NCI-H82 treated with DMSO at 0.1 percent for 48 hours (cell line): ENCODE results near the gene IL22RA1.

ENCODE experiments used
- DNase-seq: peaks from one replicate; lab custom pipeline; 2025; ENCODE audit not compliant: unreplicated experiment; lab: John Stamatoyannopoulos, UW

IL22RA1 gene

DNA sequence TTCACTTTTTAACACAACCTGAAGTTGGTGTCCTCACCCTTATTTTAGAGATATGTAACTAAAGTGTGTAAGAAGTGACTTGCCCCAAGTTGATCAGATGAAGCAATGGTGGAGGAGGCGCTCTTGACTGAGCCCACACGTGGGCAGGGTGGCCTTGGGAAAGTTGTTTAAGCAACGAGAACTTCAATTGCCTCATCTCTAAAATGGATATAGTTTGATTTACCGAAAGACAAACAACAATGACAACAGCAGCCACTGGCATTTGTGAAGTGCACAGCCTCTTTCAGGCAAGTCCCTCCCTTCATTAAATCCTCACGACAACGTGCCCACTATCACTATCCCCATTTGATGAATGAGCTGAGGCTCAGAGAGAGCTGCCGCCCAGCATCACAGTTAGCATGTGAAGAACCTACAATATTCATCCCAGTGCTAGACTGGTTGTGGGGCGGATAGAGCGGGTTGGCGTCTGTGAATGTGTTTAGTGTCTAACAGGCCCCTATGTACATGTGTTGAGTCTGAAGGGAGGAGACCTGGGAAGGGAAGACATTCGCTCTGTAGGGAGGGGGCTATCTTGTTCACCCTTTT lies 3.0 kb downstream of the IL22RA1 start:
- no peak for DNase-seq

DNA sequence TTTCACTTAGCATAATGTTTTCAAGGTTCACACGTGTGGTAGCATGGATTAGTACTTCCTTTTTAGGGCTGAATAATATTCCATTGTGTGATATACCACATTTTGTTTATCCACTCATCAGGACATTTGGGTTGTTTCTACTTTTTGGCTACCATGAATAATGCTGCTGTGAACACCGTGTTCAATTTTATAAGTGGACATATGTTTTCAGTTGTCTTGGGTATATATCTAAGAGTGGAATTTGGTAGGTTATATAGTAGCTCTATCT lies 3.8 kb downstream of the IL22RA1 start:
- DNase-seq, result no peak

DNA sequence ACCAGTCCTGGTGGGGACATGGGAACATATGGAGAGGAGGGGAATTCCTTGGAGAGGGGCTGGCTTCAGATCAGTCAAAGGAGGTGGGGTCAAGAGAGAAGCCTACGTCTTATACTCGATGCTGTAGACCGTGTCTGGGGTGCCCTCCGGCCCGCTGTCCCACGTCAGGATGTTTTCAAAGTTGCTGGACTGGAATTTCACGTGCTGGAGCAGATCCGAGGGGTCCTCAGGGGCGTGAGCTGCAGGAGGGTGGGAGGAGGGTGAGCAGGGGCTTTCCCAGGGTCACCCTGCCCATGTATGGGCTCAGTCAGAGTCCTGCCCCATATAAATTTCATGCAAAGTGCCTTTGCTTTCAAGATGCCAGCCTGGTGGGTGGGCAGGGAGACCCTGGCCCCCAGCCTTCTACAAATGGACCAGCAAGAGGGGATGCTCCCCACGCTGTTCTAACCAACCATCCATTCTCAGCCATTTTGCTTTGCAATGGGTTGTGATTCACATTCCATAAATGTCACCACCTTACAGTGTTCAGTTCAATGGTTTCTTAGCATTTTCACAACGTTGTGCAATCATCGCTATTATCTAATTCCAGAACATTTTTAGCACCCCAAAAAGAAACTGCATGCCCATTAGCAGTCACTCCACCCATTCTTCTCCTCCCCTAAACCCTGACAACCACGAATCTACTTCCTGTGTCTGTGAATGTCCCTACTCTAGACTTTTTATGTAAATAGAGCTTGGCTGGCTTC lies 4.3 kb downstream of the IL22RA1 start:
- no peak for DNase-seq

DNA sequence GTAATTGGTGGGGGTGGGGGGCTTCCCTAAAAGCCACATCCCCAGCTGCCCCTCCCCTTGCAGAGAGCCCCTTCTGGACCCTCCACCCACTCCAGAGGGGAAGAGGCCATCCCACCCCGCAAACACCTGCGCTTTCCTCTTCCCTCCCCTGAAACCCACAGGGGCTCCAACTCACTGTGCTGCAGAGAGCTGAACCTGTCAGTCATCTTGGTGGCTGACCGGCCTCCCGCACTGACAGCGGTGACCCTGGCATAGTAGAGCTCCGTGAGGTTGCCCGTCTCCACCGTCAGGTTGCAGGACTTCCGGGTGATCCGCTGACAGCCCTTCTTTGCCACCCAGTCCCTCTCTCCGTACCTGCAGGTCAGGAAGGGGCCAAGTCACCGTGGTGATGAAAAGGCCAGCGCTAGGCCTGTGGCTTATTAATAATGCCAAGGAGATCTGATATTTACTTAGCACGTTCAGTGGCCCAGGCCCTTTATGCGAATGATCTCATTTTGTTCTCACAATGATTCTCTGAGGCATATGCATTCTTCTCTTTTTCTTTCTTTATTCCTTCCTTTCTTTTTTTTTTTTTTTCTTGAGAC lies 5.9 kb downstream of the IL22RA1 start:
- DNase-seq, result no peak

DNA sequence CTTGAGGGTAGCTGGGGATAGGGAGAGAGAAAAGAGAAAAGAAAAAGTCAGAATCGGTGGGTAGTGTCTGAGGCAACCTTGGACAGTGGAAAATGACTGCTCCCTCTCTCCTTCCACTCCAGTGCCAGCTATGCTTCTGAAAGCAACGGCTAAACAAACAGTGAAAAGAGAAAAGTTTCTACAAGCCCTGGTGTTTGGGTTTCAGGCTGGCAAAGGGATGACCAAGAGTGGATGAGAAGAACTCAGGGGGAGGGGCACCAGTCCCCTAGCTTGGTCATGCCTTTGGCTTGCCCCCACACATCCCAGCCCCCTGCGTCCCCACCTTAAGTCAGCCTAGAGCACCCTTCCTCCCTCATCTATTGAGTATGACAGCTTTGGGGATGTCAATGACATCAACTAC lies 8.6 kb downstream of the IL22RA1 start:
- no peak for DNase-seq

DNA sequence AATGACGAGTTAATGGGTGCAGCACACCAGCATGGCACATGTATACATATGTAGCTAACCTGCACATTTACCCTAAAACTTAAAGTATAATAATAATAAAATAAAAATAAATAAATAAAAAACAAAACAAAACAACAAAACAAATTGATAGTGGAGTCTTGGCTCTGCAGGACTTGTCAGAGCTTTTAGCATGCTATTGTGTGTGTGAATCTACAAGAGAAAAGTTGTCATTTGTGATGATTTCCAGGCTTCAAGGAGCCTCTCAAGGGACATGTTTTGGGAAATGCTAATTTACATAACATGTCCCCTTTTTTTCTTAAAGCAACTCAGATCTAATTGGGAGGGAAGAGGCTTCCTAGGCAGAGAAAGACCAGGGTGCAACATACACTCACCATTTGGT lies 9.1 kb downstream of the IL22RA1 start:
- DNase-seq, result no peak

DNA sequence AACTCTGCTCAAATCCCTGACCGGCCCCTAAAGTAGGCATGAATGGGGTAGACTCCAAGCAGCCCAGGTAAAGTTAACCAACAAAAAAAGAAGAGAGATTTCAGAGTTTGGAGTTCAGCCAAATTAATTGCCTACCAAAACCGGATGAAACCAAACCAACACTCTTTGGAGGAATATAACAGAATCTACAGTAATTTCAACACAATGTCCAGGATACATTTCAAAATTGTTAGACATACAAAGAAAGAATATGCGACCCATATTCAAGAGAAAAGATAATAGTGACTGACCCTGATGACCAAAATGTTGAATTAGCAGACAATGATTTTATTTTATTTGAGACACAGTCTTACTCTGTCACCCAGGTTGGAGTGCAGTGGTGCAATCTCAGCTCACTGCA lies 12.6 kb downstream of the IL22RA1 start:
- DNase-seq, result no peak

DNA sequence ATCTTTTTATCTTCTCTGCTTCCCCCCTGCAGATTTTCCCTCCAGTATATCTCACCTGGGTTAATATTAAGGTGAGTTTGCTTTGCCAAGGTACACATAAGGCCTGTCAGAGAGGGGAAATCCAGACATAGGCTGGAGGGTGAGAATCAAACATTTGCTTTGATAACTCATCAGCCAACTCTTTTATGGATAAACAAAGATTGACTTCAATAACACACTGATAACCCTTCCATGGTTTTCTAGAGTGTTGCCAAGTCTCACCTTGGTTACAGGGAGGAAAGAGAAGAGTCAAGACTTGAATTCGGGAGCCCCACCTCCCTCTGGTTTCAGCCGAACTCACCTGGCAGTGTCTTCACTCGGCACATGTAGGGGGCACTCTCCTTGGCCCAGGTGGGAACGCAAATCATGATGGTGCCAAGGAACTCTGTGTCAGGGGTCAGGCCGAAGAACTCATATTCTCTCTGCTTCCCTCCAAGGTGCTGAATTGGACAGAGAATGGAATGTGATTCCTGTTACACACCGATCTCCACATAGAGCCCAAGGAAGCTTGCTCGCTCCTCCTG lies 15.1 kb downstream of the IL22RA1 start:
- DNase-seq, result no peak

DNA sequence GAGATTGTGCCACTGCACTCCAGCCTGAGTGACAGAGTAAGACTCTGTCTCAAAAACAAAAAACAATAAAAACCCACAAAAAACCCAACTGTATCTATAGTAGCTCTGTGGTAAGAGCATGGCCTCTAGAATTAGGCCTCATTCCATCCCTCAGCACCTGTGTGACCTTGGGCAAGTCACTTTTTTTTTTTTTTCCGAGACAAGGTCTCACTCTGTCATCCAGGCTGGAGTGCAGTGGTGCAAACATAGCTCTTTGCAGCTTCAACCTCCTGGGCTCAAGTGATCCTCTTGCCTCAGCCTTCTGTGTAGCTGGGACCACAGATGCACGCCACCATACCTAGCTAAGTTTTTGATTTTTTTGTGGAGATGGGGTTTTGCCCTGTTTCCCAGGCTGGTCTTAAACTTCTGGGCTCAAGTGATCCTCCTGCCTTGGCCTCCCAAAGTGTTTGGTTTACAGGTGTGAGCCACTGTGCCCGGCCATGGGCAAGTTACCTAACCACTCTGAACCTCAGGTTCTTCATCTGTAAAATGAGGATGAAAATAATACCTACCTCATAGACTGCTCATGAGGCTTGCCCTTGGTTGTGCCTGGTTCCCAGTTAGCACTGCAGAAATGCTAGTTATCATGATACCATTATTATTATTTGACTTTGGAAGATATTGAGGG lies 15.7 kb downstream of the IL22RA1 start:
- no peak for DNase-seq

DNA sequence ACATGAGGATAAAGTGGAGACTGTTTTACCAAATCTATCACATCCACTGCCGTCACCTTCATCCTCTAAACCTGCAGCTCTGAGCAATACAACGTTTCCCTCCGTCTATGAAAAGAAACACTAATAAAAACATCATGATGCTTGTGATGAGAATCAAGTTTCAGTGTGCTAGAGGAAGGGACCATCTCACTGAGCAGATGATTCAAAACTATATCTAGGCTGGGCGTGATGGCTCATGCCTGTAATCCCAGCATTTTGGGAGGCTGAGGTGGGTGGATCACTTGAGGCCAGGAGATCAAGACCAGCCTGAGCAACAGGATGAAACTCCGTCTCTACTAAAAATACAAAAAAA lies 16.3 kb downstream of the IL22RA1 start:
- DNase-seq, result no peak

DNA sequence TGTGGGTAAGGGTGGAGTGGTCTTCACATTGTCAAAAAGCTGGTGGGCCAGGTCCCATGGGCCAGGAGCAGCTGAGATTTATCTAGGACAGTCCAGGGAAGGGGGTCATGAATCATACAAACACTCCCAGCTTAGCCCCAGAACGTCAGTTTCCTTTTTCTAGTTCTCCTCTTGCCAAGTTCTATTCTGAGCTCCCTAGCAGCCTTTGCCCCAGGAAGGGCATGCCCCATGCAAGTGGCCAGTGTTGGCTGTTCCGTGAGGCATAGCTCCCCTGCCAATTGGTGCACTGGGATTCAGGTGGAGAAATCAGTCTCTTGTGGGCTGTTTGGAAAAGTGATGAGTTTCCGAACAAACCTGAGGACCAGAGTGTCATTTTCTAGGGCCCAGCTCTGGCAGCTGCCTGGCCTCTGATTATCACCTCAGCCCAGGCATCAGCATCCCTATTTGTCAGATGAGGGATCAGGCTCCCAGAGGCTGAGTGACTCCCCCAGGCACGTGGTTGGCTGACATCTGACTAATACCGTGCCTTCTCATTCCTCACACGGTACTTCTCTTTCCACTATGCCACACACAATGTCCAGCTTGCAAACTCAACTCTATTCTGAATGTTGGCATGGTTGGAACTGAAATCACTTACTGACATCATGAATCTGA lies 16.8 kb downstream of the IL22RA1 start:
- DNase-seq, result no peak

DNA sequence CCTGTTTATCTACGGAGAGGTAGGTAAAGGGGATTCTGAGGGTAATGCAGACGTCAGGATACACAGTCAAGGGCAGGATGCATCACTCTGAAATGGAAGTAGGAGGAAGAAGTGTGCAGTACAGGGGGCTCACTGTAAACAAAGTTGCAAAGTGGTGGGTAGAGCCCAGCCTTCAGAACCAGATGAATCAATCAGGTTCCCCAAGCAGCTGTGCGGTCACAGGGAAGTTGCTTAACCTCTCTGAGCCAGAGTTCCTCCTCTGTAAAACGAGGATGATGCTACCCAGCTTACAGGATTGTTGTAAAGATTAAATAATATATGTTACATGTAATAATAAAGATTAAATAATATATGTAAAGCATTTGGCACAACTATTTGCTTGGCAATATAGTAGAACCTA lies 17.5 kb downstream of the IL22RA1 start:
- no peak for DNase-seq

DNA sequence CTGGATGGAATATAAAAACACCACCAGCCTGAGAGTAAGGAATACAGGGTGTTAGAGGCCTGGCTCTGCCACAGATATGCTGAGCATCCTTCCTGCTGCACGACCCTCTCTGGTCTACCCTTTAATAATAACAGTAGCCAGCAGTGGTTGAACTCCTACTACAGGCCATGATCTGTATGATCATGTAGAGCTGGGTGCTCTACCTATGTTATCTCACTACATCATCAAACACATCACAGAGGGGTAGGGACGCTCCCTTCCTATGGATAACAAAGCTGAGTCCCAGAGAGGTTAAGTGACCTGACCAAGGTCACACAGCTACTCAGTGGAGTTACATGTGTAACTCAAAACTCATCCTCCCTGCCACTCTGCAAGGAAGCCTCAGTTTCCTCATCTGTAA lies 18.0 kb downstream of the IL22RA1 start:
- DNase-seq, result no peak

DNA sequence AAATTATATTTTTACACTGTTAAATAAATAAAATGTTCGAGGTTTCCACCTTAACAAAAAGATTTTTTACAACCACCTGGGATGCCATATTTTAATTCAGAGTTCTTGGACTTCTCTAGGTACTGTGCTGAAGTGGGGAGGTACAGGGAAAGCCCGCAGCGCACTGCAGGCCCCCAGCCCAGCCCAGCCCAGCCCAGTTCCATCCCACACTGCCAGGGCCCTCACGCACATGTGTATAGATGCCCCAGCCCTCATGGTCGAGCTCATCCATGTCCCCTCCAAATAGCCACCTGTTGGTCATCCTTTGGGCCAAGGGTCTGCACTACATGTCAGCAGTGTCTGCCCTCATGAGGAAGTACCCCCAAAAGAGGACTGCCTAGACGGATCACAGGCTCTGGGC lies 19.3 kb downstream of the IL22RA1 start:
- no peak for DNase-seq

DNA sequence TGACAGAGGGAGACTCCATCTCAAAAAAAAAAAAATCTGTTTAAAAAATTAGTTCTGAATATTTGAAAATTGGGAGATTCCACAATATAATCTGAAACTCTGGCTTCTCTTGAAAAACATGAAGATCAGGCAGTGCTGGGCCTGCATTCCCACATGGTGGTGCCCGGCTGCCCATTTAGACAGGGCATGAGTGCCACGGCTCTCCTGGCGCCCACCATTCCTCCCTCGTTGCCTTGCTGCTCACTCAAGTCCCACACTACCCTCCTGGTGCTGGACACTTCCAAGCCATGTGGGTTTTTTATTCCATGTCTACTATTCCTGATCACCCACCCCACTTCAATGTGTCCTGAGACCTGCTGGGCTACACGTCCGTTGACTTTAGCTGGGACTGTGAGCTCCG lies 20.2 kb downstream of the IL22RA1 start:
- no peak for DNase-seq

DNA sequence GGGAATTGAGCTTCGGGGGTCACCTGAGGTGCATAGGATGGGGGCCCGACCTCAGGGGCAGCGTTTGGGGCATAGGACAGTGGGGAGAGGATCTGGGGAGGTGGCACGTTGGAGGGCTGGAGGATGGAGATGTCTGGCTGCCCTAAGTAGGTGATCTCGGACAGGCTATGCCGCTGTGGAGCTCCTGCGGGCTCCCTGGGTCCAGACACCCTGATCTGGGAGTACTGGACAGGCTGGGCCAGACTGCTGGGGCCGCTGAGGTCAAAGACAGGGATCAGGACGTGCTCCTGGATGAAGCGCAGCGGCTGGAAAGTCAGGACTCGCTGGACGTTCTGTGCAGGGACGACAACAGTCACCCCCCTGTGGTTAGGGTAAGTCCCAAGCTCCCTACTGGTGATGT lies 21.5 kb downstream of the IL22RA1 start:
- DNase-seq, result no peak

DNA sequence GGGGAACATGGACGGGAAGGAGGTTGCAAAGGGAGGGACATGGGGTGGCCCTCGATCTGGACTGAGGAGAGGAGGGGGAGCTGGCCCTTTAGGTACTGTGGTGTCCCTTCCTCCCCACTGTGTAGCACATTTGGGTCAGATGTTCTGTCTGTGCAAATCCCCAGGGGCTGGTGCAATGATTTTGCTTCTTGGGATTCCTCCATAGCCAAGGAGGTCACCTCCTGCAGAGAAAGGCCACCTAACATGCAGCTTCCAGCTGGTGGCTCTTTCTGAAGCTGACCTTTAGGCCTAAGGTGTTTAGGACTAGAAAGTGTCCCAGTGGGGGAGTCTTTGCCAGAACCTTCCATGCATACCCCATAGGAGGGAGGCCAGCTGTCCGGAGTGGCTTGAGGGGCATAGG lies 22.0 kb downstream of the IL22RA1 start:
- no peak for DNase-seq

DNA sequence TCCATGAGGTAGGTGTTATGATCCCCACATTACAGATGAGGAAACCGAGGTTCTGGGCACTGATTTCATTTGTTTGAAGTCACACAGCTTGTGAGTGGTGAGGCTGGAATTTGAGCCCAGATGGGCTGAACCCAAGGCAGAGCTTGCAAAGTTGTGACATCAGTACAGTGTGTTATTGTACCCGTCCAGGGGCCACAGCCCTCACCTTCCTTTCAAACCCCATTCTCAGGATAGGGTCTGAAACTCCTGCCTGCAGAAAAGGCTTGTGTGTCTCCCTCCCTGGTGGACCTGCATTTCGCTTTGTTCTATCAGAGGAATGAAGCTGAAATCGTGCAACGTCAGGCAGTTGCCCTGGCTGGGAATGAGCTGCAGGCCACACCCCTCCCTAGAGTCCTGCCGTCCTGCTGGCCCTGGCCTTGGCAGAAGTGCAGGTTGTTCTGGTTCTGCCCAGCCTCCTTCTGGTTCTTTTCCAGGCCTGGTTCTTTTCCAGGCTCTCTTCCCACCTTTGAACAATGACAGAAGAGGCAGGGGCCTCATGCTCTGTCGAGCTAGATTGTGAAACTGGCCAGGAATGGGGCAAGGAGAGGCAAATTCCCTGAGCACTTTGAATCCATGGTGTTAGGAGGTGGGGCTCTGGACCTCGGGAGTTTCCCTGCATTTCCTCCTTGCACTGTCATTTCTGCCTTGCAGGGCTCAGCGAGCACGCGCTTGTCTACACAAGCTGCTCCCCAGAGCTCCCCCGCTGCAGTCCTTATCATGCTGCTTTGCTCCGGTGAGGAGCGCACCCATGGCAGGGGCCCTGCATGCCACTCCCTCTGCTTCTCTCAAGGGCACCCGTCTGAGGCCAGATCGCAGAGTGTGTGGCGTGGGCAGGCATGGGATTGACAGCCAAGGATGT lies 22.8 kb downstream of the IL22RA1 start:
- DNase-seq, result no peak

DNA sequence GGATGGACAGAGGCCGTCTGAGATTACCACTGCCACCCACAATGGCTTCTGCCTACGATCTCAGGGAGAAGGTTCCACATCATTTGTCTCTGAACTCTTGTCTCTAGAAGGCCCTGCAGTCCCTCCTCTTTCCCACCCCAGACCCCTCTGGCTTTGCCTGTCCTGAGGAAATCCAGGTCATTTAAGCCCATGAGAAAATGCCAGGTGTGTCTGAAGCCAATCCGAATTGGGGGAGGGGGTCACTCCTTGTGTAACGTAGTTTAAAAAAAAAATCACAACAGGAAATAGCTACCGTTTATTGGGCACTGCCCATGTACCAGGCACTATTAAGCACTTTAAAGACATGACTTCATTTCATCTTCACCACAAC lies 23.5 kb downstream of the IL22RA1 start:
- DNase-seq, result no peak

DNA sequence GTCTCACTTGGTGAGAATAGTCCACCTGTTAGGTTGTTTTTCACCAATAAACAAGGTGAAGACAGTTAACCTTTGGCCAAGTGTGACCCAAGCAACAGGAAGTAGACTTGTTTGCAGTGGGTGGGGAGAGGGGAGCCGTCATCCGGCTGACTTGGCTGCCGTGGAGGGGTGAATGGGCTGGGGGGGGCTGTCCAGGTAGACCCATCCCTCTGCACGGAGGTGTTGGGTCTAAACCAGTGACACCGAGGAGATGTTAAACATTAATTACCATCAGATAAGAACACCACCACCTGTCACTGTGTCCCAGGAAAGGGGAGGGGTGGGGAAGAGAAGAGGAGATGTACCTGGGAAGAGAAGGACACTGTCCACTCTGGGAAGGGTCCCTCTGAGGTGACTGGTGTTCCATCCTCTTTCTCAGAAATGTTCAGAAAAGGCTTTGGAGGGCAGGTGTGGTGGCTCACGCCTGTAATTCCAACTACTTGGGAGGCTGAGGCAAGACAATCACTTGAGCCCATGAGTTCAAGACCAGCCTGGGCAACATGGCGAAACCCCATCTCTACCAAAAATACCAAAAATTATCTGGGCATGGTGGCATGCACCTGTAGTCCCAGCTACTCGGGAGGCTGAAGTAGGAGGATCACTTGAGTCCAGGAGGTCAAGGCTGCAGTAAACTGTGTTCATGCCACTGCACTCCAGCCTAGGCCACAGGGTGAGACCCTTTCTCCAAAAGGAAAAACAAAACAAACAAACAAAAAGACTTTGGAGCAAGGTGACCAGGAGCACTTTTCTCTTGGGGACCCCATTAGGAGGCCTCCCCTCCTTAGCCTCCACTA lies 24.3 kb downstream of the IL22RA1 start:
- no peak for DNase-seq
